Spleen (tissue), 11 donors: ENCODE data around the gene MYLK4. TPM values are rescaled to one million over a fixed set of nuclear protein-coding genes. Genes with fewer than 3 reads are reported as not detected.

ENCODE experiments used
- DNase-seq: peaks from one replicate; pipeline ENCODE4 v3.0.0-alpha.2; 2020
- H3K27ac ChIP-seq, 8 donors: fragments of 200-600 bp; sonication (generic) in 7 of 8; 1 replicate in 4 of 8; 2 replicates in 4 of 8; pipeline versions ENCODE4 v1.5.0 to v1.8.0; 2016 to 2021; ENCODE audit warnings: inconsistent platforms in 4 of 8, mild to moderate bottlenecking in 4 of 8, moderate library complexity in 1 of 8
- H3K27me3 ChIP-seq, 7 donors: fragments of 200-600 bp; sonication (generic) in 6 of 7; replicated peaks in 1 of 7; 1 replicate in 4 of 7; 2 replicates in 3 of 7; pipeline versions ENCODE4 v1.5.0 to v1.8.0; 2016 to 2021; ENCODE audit warnings: inconsistent platforms in 3 of 7, mild to moderate bottlenecking in 1 of 7
- H3K36me3 ChIP-seq, 6 donors: fragments of 200-600 bp; sonication (generic) in 5 of 6; 1 replicate in 4 of 6; 2 replicates in 2 of 6; pipeline versions ENCODE4 v1.5.0 to v1.8.0; 2016 to 2021; ENCODE audit warnings: inconsistent platforms in 2 of 6
- H3K4me1 ChIP-seq, 6 donors: fragments of 200-600 bp; sonication (generic) in 5 of 6; 1 replicate in 3 of 6; 2 replicates in 3 of 6; pipeline versions ENCODE4 v1.5.0 to v1.8.0; 2016 to 2021; ENCODE audit warnings: inconsistent platforms in 3 of 6
- H3K4me3 ChIP-seq, 8 donors: fragments of 200-600 bp; sonication (generic) in 7 of 8; 1 replicate in 4 of 8; 2 replicates in 4 of 8; pipeline versions ENCODE4 v1.5.0 to v1.8.0; 2016 to 2021; ENCODE audit warnings: inconsistent platforms in 4 of 8, mild to moderate bottlenecking in 4 of 8, moderate library complexity in 2 of 8
- H3K9me3 ChIP-seq, 8 donors: fragments of 200-600 bp; sonication (generic) in 7 of 8; 1 replicate in 4 of 8; 2 replicates in 4 of 8; pipeline versions ENCODE4 v1.5.0 to v1.8.0; 2016 to 2021; ENCODE audit warnings: inconsistent platforms in 4 of 8
- CTCF ChIP-seq, 11 experiments: fragments of 200-600 bp in 7 of 11; fragments of 450-650 bp in 4 of 11; sonication (generic) in 4 of 11; IDR thresholded peaks in 8 of 11; conservative IDR thresholded peaks in 3 of 11; 1 replicate in 7 of 11; 2 replicates in 4 of 11; pipeline versions ENCODE4 v1.4.0 to v1.8.0; 2016 to 2021; ENCODE audit warnings: antibody characterized with exemption in 11 of 11, inconsistent platforms in 4 of 11, mild to moderate bottlenecking in 1 of 11
- POLR2A ChIP-seq, 3 donors: fragments of 450-650 bp; IDR thresholded peaks; one replicate each; pipeline ENCODE4 v1.5.1; 2017; ENCODE audit warnings: antibody characterized with exemption in 3 of 3, mild to moderate bottlenecking in 1 of 3
- POLR2AphosphoS5 ChIP-seq, 3 donors: sonication (generic); formaldehyde crosslinking; IDR thresholded peaks; one replicate each; pipeline ENCODE4 v1.5.1; 2017; ENCODE audit warnings: antibody characterized with exemption in 3 of 3
- WGBS, 5 donors: extraction: QIAGEN DNeasy Blood & Tissue Kit in 3 of 5; methylation state at CpG; one replicate each; pipeline versions ENCODE4 v1.1.5 to v1.1.7; 2013 to 2018; 5-methylcytosine and 5-hydroxymethylcytosine counted together
- intact Hi-C: fragments of 100-400 bp; cut with DNase I; formaldehyde crosslinking; loops from one replicate; pipeline ENCODE4 v1.15.0; 2023; ENCODE audit warnings: low total_unique reads
- polyA plus RNA-seq, 3 donors: library from polyadenylated mRNA; stranded (reverse); fragments of 200-250 nt; gene quantifications; one replicate each; pipeline ENCODE4 v1.2.1, GENCODE V29; 2013
- total RNA-seq, 7 donors: library from RNA; depleted of rRNA in 3 of 7; stranded (reverse); fragments of >200 nt in 3 of 7; fragmentation: NEBNext Ultra II Directional in 4 of 7; extraction: Animal tissue kit (Norgen Biotek cat#: 25700) in 4 of 7; gene quantifications; one replicate each; pipeline versions ENCODE4 v1.1.0 to v1.2.1, GENCODE V29; 2016 to 2021
- donor health status: healthy with polysubstance abuse.
- donor health status: DM: no; HTN: no; CAD: no; lungs with moderate emphysema.
- donor health status: DM: no; HTN: no; CAD: no.
- donor health status: Bipolar disorder and iron deficiency.
- donor health status: healthy.
- donor health status: DM: no; HTN: no; CAD: no.
- donor health status: DM: yes; HTN: yes; CAD: no.

MYLK4 gene
- total and polyA plus RNA-seq, 10 donors: 0.21 to 1.9 (median 0.76) TPM

- TF ChIP-seq POLR2AphosphoS5 (IDR thresholded peaks at IDR 0.05): no peak
- Histone ChIP-seq H3K27me3 (no peaks in the 10 kb centered on the region), H3K27ac (no peak overlapping the region), H3K4me1 (peaks cover 0 to 9% (median 0%) of the 10 kb centered on the region in 6 donors), H3K4me3 (no peak overlapping the region), H3K36me3 (no peaks in the 10 kb centered on the region), H3K9me3 (peaks cover 0 to 6% (median 0%) of the 10 kb centered on the region in 8 donors)
- DNase-seq: no peak
- intact Hi-C loops: no loop called here
- 68 to 89% (median 83%) methylated on average over 1 of the region's 1 CpG for WGBS, 5 donors
These were observed 97.2 kb downstream of the MYLK4 start for GRCh38 chr6:2653369-2654032.

GRCh38 chr6:2652611-2653010 is 98.1 kb downstream of the MYLK4 start:
- Histone ChIP-seq H3K4me3 (no peak overlapping the region), H3K27ac (no peak overlapping the region), H3K27me3 (no peaks in the 10 kb centered on the region), H3K4me1 (peaks cover 0 to 9% (median 0%) of the 10 kb centered on the region in 6 donors), H3K9me3 (peaks cover 0 to 6% (median 0%) of the 10 kb centered on the region in 8 donors), H3K36me3 (no peaks in the 10 kb centered on the region)
- intact Hi-C loops: no loop called here
- WGBS, 5 donors: 50 to 95% (median 80%) methylated on average over 3 of the region's 3 CpGs
- no peak for DNase-seq
- TF ChIP-seq CTCF (IDR thresholded peaks at IDR 0.05 in 8 of 11, conservative IDR thresholded peaks at IDR 0.05 in 3 of 11): no peak
- no peak for TF ChIP-seq POLR2A (IDR thresholded peaks at IDR 0.05)
- TF ChIP-seq POLR2AphosphoS5 (IDR thresholded peaks at IDR 0.05): no peak

- H3K4me3 ChIP-seq: no peak overlapping the region
- no peak overlapping the region for H3K27ac ChIP-seq
- no peak for TF ChIP-seq POLR2AphosphoS5 (IDR thresholded peaks at IDR 0.05)
- no peak for TF ChIP-seq POLR2A (IDR thresholded peaks at IDR 0.05)
- no peak for TF ChIP-seq CTCF (IDR thresholded peaks at IDR 0.05 in 8 of 11, conservative IDR thresholded peaks at IDR 0.05 in 3 of 11)
- peaks cover 0 to 6% (median 0%) of the 10 kb centered on the region in 7 donors for H3K27me3 ChIP-seq
- intact Hi-C loops: no loop called here
- 91 to 96% (median 95%) methylated on average over 3 of the region's 3 CpGs for WGBS, 5 donors
- H3K9me3 ChIP-seq: peaks cover 0 to 6% (median 0%) of the 10 kb centered on the region in 8 donors
- no peaks in the 10 kb centered on the region for H3K36me3 ChIP-seq
- H3K4me1 ChIP-seq: peaks cover 0 to 9% (median 0%) of the 10 kb centered on the region in 6 donors
- no peak for DNase-seq
These were observed 98.8 kb downstream of the MYLK4 start for GRCh38 chr6:2651961-2652360.

- WGBS, 5 donors: 43 to 80% (median 63%) methylated on average over 1 of the region's 1 CpG
- no peak for DNase-seq
- no peak overlapping the region for H3K4me3 ChIP-seq
- H3K4me1 ChIP-seq: peaks cover 0 to 9% (median 0%) of the 10 kb centered on the region in 6 donors
- H3K9me3 ChIP-seq: peaks cover 0 to 6% (median 0%) of the 10 kb centered on the region in 8 donors
- H3K36me3 ChIP-seq: no peaks in the 10 kb centered on the region
- intact Hi-C loops: no loop called here
- no peak for TF ChIP-seq CTCF (IDR thresholded peaks at IDR 0.05 in 8 of 11, conservative IDR thresholded peaks at IDR 0.05 in 3 of 11)
- TF ChIP-seq POLR2A (IDR thresholded peaks at IDR 0.05): no peak
- no peak for TF ChIP-seq POLR2AphosphoS5 (IDR thresholded peaks at IDR 0.05)
- H3K27me3 ChIP-seq: peaks cover 0 to 11% (median 0%) of the 10 kb centered on the region in 7 donors
- no peak overlapping the region for H3K27ac ChIP-seq
These were observed 99.2 kb downstream of the MYLK4 start for GRCh38 chr6:2651536-2651935.
